Immature natural killer cell (primary cell): ENCODE results near the gene SLC39A9. TPM values are rescaled to one million over a fixed set of nuclear protein-coding genes. Genes with fewer than 3 reads are reported as not detected.
A peak's percentile ranks its signal among the peaks of the same experiment; 100 is the strongest.

Source experiments
- DNase-seq, 3 donors: peaks; one replicate each; pipeline ENCODE4 v3.0.0; 2022; ENCODE audit warnings: mixed read lengths in 1 of 3
- H3K27ac Mint-ChIP-seq, 6 donors: one replicate each; pipeline ENCODE4 v1.8.0; 2020; ENCODE audit warnings: mixed read lengths in 6 of 6, mild to moderate bottlenecking in 5 of 6, inconsistent platforms in 4 of 6, moderate library complexity in 3 of 6
- H3K27me3 Mint-ChIP-seq, 3 donors: one replicate each; pipeline ENCODE4 v1.8.0; 2020 to 2021; ENCODE audit warnings: low read depth in 3 of 3, mild to moderate bottlenecking in 3 of 3, mixed read lengths in 3 of 3, moderate library complexity in 3 of 3, inconsistent platforms in 1 of 3
- H3K36me3 Mint-ChIP-seq, 3 donors: one replicate each; pipeline ENCODE4 v1.8.0; 2020; ENCODE audit warnings: mixed read lengths in 3 of 3, inconsistent platforms in 2 of 3, mild to moderate bottlenecking in 2 of 3
- H3K4me1 Mint-ChIP-seq, 2 donors: one replicate each; pipeline ENCODE4 v1.8.0; 2020; ENCODE audit warnings: inconsistent platforms in 2 of 2, mild to moderate bottlenecking in 2 of 2, mixed read lengths in 2 of 2, moderate library complexity in 1 of 2
- H3K4me3 Mint-ChIP-seq, 5 donors: one replicate each; pipeline ENCODE4 v1.8.0; 2020; ENCODE audit warnings: mild to moderate bottlenecking in 5 of 5, mixed read lengths in 5 of 5, inconsistent platforms in 3 of 5, moderate library complexity in 3 of 5
- H3K9me3 Mint-ChIP-seq, 6 donors: one replicate each; pipeline ENCODE4 v1.8.0; 2020; ENCODE audit warnings: mild to moderate bottlenecking in 6 of 6, mixed read lengths in 6 of 6, inconsistent platforms in 4 of 6, moderate library complexity in 3 of 6
- polyA plus RNA-seq, 3 donors: library from polyadenylated mRNA; unstranded; fragments of 300-500 nt; fragmentation: Illumina TruSeq; gene quantifications; one replicate each; pipeline ENCODE4 v1.2.3, GENCODE V29; 2021

SLC39A9 gene
- polyA plus RNA-seq, 3 donors from 2014 or later = 14.2 to 23.9 (median 19.6) TPM

- Mint-ChIP-seq H3K27ac (no peak overlapping the region), H3K4me1 (peaks cover 8 to 10% of the 10 kb centered on the region in 2 donors), H3K9me3 (no peaks in the 10 kb centered on the region), H3K4me3 (no peak overlapping the region), H3K36me3 (no peaks in the 10 kb centered on the region), H3K27me3 (peaks cover 0 to 10% (median 4%) of the 10 kb centered on the region in 3 donors)
- DNase-seq = no peak
These were observed 40.1 kb upstream of the SLC39A9 start for GRCh38 chr14:69358233-69358963.

DNA sequence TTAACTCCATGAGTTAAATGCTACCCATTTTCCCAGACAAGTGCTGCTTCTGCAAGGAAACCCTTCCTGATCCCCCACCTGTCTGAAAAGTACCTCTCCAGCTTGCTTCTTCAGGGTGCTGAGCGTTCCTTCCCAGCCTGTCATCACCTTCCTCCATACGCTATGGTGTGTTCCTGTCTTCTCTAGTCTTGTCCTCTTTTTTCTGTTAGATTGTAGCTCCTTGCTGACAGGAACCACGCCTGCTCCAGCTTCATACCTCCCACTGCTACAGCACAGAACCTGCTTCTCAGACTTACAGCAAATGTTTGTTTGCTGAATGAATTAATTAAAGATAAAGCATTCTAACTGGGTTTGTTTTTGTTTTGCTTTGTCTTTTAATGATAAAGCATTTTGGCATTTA is 39.5 kb upstream of the SLC39A9 start:
- no peak for DNase-seq
- Mint-ChIP-seq H3K4me1 (peaks cover 8 to 10% of the 10 kb centered on the region in 2 donors), H3K4me3 (no peak overlapping the region), H3K27me3 (peaks cover 0 to 10% (median 2%) of the 10 kb centered on the region in 3 donors), H3K27ac (no peak overlapping the region), H3K9me3 (no peaks in the 10 kb centered on the region), H3K36me3 (no peaks in the 10 kb centered on the region)

DNA sequence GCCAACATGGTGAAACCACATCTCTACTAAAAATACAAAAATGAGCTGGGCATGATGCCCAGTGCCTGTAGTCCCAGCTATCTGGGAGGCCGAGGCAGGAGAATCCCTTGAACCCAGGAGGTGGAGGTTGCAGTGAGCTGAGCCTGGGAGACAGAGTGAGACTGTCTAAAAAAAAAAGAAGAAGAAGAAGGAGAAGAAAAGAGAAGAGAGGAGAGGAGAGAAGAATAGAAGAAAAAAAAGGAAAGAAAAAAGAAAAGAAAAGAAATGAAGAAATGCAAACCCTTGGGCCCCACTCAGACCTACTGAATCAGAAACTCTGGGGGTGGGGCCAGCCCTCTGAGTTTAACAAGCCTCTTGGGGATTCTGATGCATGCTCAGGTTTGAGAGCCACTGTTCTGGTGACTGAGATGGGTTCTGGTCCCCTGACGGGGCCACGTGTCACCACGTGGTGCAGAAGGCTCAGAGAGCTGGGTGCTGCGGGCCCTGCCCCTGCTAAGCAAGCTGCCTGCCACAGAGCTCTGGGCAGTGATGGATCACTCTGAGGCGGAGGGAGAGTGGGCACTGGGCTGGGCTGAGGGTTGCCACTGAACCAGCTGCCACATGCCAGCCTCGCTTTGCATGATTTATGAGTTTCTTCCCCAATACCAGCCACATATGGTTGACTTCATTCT is 37.9 kb upstream of the SLC39A9 start:
- no peaks in the 10 kb centered on the region for H3K4me1 Mint-ChIP-seq
- H3K36me3 Mint-ChIP-seq = no peaks in the 10 kb centered on the region
- peaks cover 0 to 10% (median 2%) of the 10 kb centered on the region in 3 donors for H3K27me3 Mint-ChIP-seq
- H3K9me3 Mint-ChIP-seq = no peaks in the 10 kb centered on the region
- DNase-seq = no peak
- H3K4me3 Mint-ChIP-seq = no peak overlapping the region
- H3K27ac Mint-ChIP-seq = no peak overlapping the region

DNA sequence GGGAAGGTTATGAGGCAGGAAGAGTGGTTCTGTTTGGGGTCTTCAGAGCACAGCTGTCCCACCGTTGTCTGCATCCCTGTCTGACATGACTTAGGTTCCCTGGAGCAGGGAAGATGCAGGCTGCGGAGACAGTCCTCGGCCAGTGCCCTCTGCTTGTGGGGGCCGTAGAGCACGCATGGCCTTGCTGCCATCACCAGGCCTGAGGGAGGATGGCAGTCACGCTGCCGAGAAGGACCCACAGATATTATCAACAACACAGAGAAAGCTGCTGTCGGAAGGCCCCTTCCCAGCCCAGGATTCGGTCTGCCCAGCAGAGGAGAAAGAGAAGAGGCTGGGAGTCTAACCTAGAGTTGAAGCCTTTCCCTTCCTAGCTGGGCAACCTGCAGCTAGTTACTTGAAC is 35.4 kb upstream of the SLC39A9 start:
- H3K4me1 Mint-ChIP-seq = no peaks in the 10 kb centered on the region
- H3K9me3 Mint-ChIP-seq = no peaks in the 10 kb centered on the region
- DNase-seq = no peak
- H3K27me3 Mint-ChIP-seq = peaks cover 2 to 10% (median 3%) of the 10 kb centered on the region in 3 donors
- H3K27ac Mint-ChIP-seq = no peak overlapping the region
- no peak overlapping the region for H3K4me3 Mint-ChIP-seq
- H3K36me3 Mint-ChIP-seq = peaks cover 0 to 4% (median 0%) of the 10 kb centered on the region in 3 donors

GRCh38 chr14:69363964-69364363 is 34.5 kb upstream of the SLC39A9 start:
- H3K4me1 Mint-ChIP-seq = no peaks in the 10 kb centered on the region
- H3K4me3 Mint-ChIP-seq = no peak overlapping the region
- H3K27me3 Mint-ChIP-seq = peaks cover 2 to 6% (median 3%) of the 10 kb centered on the region in 3 donors
- no peak for DNase-seq
- no peak overlapping the region for H3K27ac Mint-ChIP-seq
- H3K36me3 Mint-ChIP-seq = peaks cover 0 to 4% (median 0%) of the 10 kb centered on the region in 3 donors
- no peaks in the 10 kb centered on the region for H3K9me3 Mint-ChIP-seq

GRCh38 chr14:69364378-69364777 is 34.1 kb upstream of the SLC39A9 start:
- peaks cover 0 to 4% (median 0%) of the 10 kb centered on the region in 3 donors for H3K36me3 Mint-ChIP-seq
- H3K27me3 Mint-ChIP-seq = peaks cover 2 to 6% (median 3%) of the 10 kb centered on the region in 3 donors
- no peaks in the 10 kb centered on the region for H3K9me3 Mint-ChIP-seq
- DNase-seq = no peak
- H3K27ac Mint-ChIP-seq = no peak overlapping the region
- H3K4me1 Mint-ChIP-seq = no peaks in the 10 kb centered on the region
- no peak overlapping the region for H3K4me3 Mint-ChIP-seq

- H3K36me3 Mint-ChIP-seq = peaks cover 0 to 4% (median 0%) of the 10 kb centered on the region in 3 donors
- H3K9me3 Mint-ChIP-seq = no peaks in the 10 kb centered on the region
- no peaks in the 10 kb centered on the region for H3K4me1 Mint-ChIP-seq
- DNase-seq = no peak
- peaks cover 2 to 6% (median 3%) of the 10 kb centered on the region in 3 donors for H3K27me3 Mint-ChIP-seq
- no peak overlapping the region for H3K27ac Mint-ChIP-seq
- H3K4me3 Mint-ChIP-seq = no peak overlapping the region
These were observed 32.4 kb upstream of the SLC39A9 start for GRCh38 chr14:69366069-69366468.

DNA sequence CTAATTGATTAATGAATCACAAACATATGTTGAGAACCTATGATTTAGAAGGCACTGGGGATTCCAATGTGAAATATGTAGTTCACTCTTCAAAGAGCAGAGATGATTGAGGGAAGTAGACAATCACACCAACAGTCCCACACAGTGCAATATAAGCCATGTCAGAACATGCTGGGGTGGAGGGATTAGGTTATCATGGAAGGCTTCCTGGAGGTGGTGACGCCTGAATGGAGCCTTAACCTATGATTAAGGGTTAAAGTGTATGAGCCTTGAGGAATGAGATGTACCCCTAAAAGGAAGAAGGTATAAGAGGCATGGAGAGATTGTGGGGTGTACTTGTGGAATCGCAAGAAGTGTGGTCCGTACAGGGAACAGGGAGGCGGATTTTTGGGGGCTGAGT is 31.7 kb upstream of the SLC39A9 start:
- no peaks in the 10 kb centered on the region for H3K4me1 Mint-ChIP-seq
- H3K27ac Mint-ChIP-seq = no peak overlapping the region
- H3K27me3 Mint-ChIP-seq = peaks cover 2 to 6% (median 3%) of the 10 kb centered on the region in 3 donors
- H3K36me3 Mint-ChIP-seq = peaks cover 0 to 4% (median 0%) of the 10 kb centered on the region in 3 donors
- no peak for DNase-seq
- H3K4me3 Mint-ChIP-seq = no peak overlapping the region
- H3K9me3 Mint-ChIP-seq = no peaks in the 10 kb centered on the region

- H3K4me1 Mint-ChIP-seq = no peaks in the 10 kb centered on the region
- H3K27me3 Mint-ChIP-seq = peaks cover 0 to 5% (median 3%) of the 10 kb centered on the region in 3 donors
- H3K9me3 Mint-ChIP-seq = no peaks in the 10 kb centered on the region
- H3K27ac Mint-ChIP-seq = no peak overlapping the region
- H3K36me3 Mint-ChIP-seq = peaks cover 0 to 4% (median 4%) of the 10 kb centered on the region in 3 donors
- DNase-seq = no peak
- no peak overlapping the region for H3K4me3 Mint-ChIP-seq
These were observed 30.1 kb upstream of the SLC39A9 start for GRCh38 chr14:69368381-69368780.

- Mint-ChIP-seq H3K27me3 (peaks cover 0 to 5% (median 3%) of the 10 kb centered on the region in 3 donors), H3K9me3 (no peaks in the 10 kb centered on the region), H3K4me1 (no peaks in the 10 kb centered on the region)
These were observed 28.4 kb upstream of the SLC39A9 start for GRCh38 chr14:69370061-69370460.

DNA sequence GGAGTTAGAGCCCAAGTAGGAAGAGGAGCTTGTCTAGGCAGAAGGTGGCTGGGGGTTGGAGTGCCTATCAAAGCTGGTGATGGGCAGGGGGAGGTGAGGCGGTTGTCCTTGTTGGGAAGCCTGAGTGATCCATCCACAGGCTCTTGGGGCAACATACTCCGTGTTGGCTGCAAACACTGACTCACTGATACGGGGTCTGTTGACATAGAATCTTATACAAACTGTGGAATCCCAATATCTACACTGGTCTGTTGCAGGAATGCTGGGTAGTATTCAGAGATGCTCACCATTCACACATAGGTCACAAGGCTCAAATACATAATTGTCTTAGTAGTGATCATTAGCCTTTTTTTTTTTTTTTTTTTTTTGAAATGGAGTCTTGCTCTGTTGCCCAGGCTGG is 26.3 kb upstream of the SLC39A9 start:
- no peak overlapping the region for H3K4me3 Mint-ChIP-seq
- no peaks in the 10 kb centered on the region for H3K4me1 Mint-ChIP-seq
- H3K27ac Mint-ChIP-seq = no peak overlapping the region
- peaks cover 11 to 31% (median 21%) of the 10 kb centered on the region in 3 donors for H3K36me3 Mint-ChIP-seq
- no peaks in the 10 kb centered on the region for H3K9me3 Mint-ChIP-seq
- no peak for DNase-seq
- H3K27me3 Mint-ChIP-seq = peaks cover 0 to 4% (median 2%) of the 10 kb centered on the region in 3 donors

More at GRCh38 chr14:69370061-69370460, 28.4 kb upstream of the SLC39A9 start:
- H3K4me3 Mint-ChIP-seq = no peak overlapping the region
- DNase-seq = no peak
- H3K36me3 Mint-ChIP-seq = peaks cover 0 to 12% (median 5%) of the 10 kb centered on the region in 3 donors
- no peak overlapping the region for H3K27ac Mint-ChIP-seq

DNA sequence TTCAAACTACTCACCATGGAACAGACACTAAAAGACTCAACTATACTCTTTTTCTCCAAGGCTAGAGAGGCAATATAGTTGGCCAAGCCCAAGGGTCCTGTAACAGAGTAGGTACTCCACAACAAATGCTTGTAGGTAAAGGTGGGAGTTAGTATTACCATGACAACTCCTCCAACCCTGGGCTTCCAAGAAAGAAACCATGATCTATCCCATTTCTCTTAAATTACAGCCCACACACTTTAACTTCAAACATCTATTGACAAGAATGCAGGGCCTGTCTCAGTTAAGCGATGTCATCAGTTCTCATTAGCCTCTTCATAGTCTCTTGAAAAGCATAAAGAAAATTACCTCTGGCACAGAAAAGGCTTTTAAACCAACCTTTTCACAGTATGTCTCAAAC is 25.4 kb upstream of the SLC39A9 start:
- Mint-ChIP-seq H3K27ac (no peak overlapping the region), H3K36me3 (peaks cover 11 to 35% (median 24%) of the 10 kb centered on the region in 3 donors), H3K9me3 (no peaks in the 10 kb centered on the region), H3K27me3 (peaks cover 0 to 4% (median 2%) of the 10 kb centered on the region in 3 donors), H3K4me1 (no peaks in the 10 kb centered on the region), H3K4me3 (no peak overlapping the region)
- DNase-seq = no peak

DNA sequence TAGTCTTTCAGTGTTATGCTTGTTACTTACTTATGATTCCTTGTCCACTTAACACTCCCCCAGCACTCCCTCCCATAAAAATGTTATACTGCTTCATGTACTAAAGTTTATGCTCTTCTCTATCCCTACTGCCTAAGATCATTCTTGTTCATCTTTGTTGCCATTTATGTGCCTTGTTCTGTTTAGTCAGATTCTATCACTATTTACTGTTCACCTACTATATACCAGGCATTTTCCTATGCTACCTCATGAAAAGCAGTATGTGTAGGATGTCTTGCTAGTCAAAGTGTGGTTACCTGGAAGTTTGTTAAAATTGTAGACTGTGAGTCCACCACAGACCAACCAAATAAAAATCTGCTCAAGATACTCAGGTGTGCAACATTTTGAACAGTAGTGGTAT is 24.3 kb upstream of the SLC39A9 start:
- peaks cover 11 to 39% (median 30%) of the 10 kb centered on the region in 3 donors for H3K36me3 Mint-ChIP-seq
- DNase-seq = no peak
- H3K27ac Mint-ChIP-seq = peak overlapping the region in 2 of 6 donors; percentile 2 to 37
- no peak overlapping the region for H3K4me3 Mint-ChIP-seq
- no peaks in the 10 kb centered on the region for H3K9me3 Mint-ChIP-seq
- no peaks in the 10 kb centered on the region for H3K4me1 Mint-ChIP-seq
- peaks cover 0 to 4% (median 2%) of the 10 kb centered on the region in 3 donors for H3K27me3 Mint-ChIP-seq

- no peak overlapping the region for H3K4me3 Mint-ChIP-seq
- no peak for DNase-seq
- H3K36me3 Mint-ChIP-seq = peaks cover 16 to 48% (median 30%) of the 10 kb centered on the region in 3 donors
- H3K9me3 Mint-ChIP-seq = no peaks in the 10 kb centered on the region
- H3K4me1 Mint-ChIP-seq = no peaks in the 10 kb centered on the region
- H3K27ac Mint-ChIP-seq = no peak overlapping the region
- peaks cover 0 to 4% (median 2%) of the 10 kb centered on the region in 3 donors for H3K27me3 Mint-ChIP-seq
These were observed 23.3 kb upstream of the SLC39A9 start for GRCh38 chr14:69375182-69375581.
